ENCODE results near the gene GLI2. TPM values are rescaled to one million over a fixed set of nuclear protein-coding genes. Genes with fewer than 3 reads are reported as not detected.

Gene GLI2
- total and polyA plus RNA-seq, 8 donors: 0.45 to 2.8 (median 0.68) TPM; not detected in 1

- Histone ChIP-seq H3K27ac (no peak overlapping the region), H3K9me3 (no peaks in the 10 kb centered on the region), H3K36me3 (no peaks in the 10 kb centered on the region), H3K27me3 (peaks cover 0 to 29% (median 12%) of the 10 kb centered on the region in 3 donors), H3K4me3 (no peak overlapping the region), H3K4me1 (no peaks in the 10 kb centered on the region)
- TF ChIP-seq POLR2AphosphoS5 (IDR thresholded peaks at IDR 0.05): no peak
- no peak for TF ChIP-seq CTCF (IDR thresholded peaks at IDR 0.05)
- no peak for TF ChIP-seq POLR2A (IDR thresholded peaks at IDR 0.05)
- no peak for TF ChIP-seq EP300 (IDR thresholded peaks at IDR 0.05)
- WGBS, 5 donors: 78 to 89% (median 82%) methylated on average over 7 of the region's 7 CpGs
- intact Hi-C loops (cut with DNase I; ENCODE audit: low total_unique reads): no loop called here
- DNase-seq: no peak
Measured at GRCh38 chr2:120701096-120701495, 34.6 kb upstream of the GLI2 start.

- no peak for DNase-seq
- Histone ChIP-seq H3K9me3 (no peaks in the 10 kb centered on the region), H3K4me3 (no peak overlapping the region), H3K4me1 (no peaks in the 10 kb centered on the region), H3K27me3 (peaks cover 0 to 25% (median 8%) of the 10 kb centered on the region in 3 donors), H3K27ac (no peak overlapping the region), H3K36me3 (no peaks in the 10 kb centered on the region)
- intact Hi-C loops (cut with DNase I; ENCODE audit: low total_unique reads): no loop called here
- WGBS, 5 donors: 62 to 96% (median 87%) methylated on average over 3 of the region's 3 CpGs
- no peak for TF ChIP-seq POLR2AphosphoS5 (IDR thresholded peaks at IDR 0.05)
- no peak for TF ChIP-seq POLR2A (IDR thresholded peaks at IDR 0.05)
- no peak for TF ChIP-seq CTCF (IDR thresholded peaks at IDR 0.05)
- no peak for TF ChIP-seq EP300 (IDR thresholded peaks at IDR 0.05)
Measured at GRCh38 chr2:120701499-120701898, 34.2 kb upstream of the GLI2 start.

GRCh38 chr2:120702061-120702460 is 33.6 kb upstream of the GLI2 start:
- H3K36me3 ChIP-seq: no peaks in the 10 kb centered on the region
- 31 to 72% (median 41%) methylated on average over 7 of the region's 7 CpGs for WGBS, 5 donors
- DNase-seq: no peak
- H3K4me3 ChIP-seq: no peak overlapping the region
- no peaks in the 10 kb centered on the region for H3K4me1 ChIP-seq
- intact Hi-C loops (cut with DNase I; ENCODE audit: low total_unique reads): no loop called here
- no peak overlapping the region for H3K27ac ChIP-seq
- TF ChIP-seq POLR2AphosphoS5 (IDR thresholded peaks at IDR 0.05) (no peak), CTCF (IDR thresholded peaks at IDR 0.05) (no peak), POLR2A (IDR thresholded peaks at IDR 0.05) (no peak), EP300 (IDR thresholded peaks at IDR 0.05) (no peak)
- H3K27me3 ChIP-seq: peaks cover 0 to 19% (median 6%) of the 10 kb centered on the region in 3 donors
- no peaks in the 10 kb centered on the region for H3K9me3 ChIP-seq

- intact Hi-C loops (cut with DNase I; ENCODE audit: low total_unique reads): no loop called here
- Histone ChIP-seq H3K36me3 (no peaks in the 10 kb centered on the region), H3K4me1 (no peaks in the 10 kb centered on the region), H3K4me3 (no peak overlapping the region), H3K27me3 (peaks cover 0 to 15% (median 6%) of the 10 kb centered on the region in 3 donors), H3K9me3 (no peaks in the 10 kb centered on the region), H3K27ac (no peak overlapping the region)
- TF ChIP-seq CTCF (IDR thresholded peaks at IDR 0.05) (no peak), EP300 (IDR thresholded peaks at IDR 0.05) (no peak), POLR2A (IDR thresholded peaks at IDR 0.05) (no peak), POLR2AphosphoS5 (IDR thresholded peaks at IDR 0.05) (no peak)
- 84 to 91% (median 85%) methylated on average over 13 of the region's 13 CpGs for WGBS, 5 donors
- DNase-seq: no peak
Measured at GRCh38 chr2:120702801-120703200, 32.9 kb upstream of the GLI2 start.
